Tibial artery (tissue), 4 donors: ENCODE results near the gene SUGP1.

Source experiments
- DNase-seq, 2 donors: peaks; one replicate each; pipeline ENCODE4 v3.0.0-alpha.2; 2019
- H3K27ac ChIP-seq, 2 donors: fragments of 200-600 bp; sonication (generic) in 1 of 2; 1 replicate in 1 of 2; 2 replicates in 1 of 2; pipeline ENCODE4 v1.5.1; 2018 to 2019; ENCODE audit warnings: mild to moderate bottlenecking in 1 of 2
- H3K27me3 ChIP-seq, 2 donors: fragments of 200-600 bp; sonication (generic) in 1 of 2; one replicate each; pipeline versions ENCODE4 v1.5.1 to v1.6.0; 2016 to 2019
- H3K36me3 ChIP-seq, 3 donors: fragments of 200-600 bp; sonication (generic) in 2 of 3; one replicate each; pipeline ENCODE4 v1.5.1; 2016 to 2019; ENCODE audit warnings: mild to moderate bottlenecking in 2 of 3
- H3K4me1 ChIP-seq, 4 donors: fragments of 200-600 bp; sonication (generic) in 2 of 4; 1 replicate in 3 of 4; 2 replicates in 1 of 4; pipeline ENCODE4 v1.5.1; 2016 to 2019
- H3K4me3 ChIP-seq, 2 donors: fragments of 200-600 bp; sonication (generic) in 1 of 2; 1 replicate in 1 of 2; 2 replicates in 1 of 2; pipeline ENCODE4 v1.5.1; 2018 to 2019; ENCODE audit warnings: mild to moderate bottlenecking in 2 of 2
- H3K9me3 ChIP-seq, 3 donors: fragments of 200-600 bp; sonication (generic) in 1 of 3; one replicate each; pipeline ENCODE4 v1.5.1; 2016 to 2019
- intact Hi-C: fragments of 100-400 bp; cut with DNase I; formaldehyde crosslinking; loops from one replicate; pipeline ENCODE4 v1.15.0; 2023; ENCODE audit warnings: low total_unique reads
- TF ChIP-seq, protein P1 (sequence below), 2 experiments: fragments of 200-600 bp in 1 of 2; fragments of 450-650 bp in 1 of 2; IDR thresholded peaks; one replicate each; pipeline ENCODE4 v1.5.1; 2017 to 2019; ENCODE audit warnings: antibody characterized with exemption in 2 of 2, mild to moderate bottlenecking in 1 of 2, moderate library complexity in 1 of 2

The SUGP1 gene

GRCh38 chr19:19285686-19286085, 34.6 kb downstream of the SUGP1 start:
- Histone ChIP-seq H3K4me3 (no peak overlapping the region), H3K27me3 (no peaks in the 10 kb centered on the region), H3K9me3 (no peaks in the 10 kb centered on the region), H3K4me1 (no peaks in the 10 kb centered on the region), H3K36me3 (peaks cover 71 to 98% (median 82%) of the 10 kb centered on the region in 3 donors), H3K27ac (no peak overlapping the region)
- TF ChIP-seq, protein P1, sequence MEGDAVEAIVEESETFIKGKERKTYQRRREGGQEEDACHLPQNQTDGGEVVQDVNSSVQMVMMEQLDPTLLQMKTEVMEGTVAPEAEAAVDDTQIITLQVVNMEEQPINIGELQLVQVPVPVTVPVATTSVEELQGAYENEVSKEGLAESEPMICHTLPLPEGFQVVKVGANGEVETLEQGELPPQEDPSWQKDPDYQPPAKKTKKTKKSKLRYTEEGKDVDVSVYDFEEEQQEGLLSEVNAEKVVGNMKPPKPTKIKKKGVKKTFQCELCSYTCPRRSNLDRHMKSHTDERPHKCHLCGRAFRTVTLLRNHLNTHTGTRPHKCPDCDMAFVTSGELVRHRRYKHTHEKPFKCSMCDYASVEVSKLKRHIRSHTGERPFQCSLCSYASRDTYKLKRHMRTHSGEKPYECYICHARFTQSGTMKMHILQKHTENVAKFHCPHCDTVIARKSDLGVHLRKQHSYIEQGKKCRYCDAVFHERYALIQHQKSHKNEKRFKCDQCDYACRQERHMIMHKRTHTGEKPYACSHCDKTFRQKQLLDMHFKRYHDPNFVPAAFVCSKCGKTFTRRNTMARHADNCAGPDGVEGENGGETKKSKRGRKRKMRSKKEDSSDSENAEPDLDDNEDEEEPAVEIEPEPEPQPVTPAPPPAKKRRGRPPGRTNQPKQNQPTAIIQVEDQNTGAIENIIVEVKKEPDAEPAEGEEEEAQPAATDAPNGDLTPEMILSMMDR (IDR thresholded peaks at IDR 0.05) = no peak
- intact Hi-C loops = no loop called here
- DNase-seq = no peak

GRCh38 chr19:19280561-19280960, 39.7 kb downstream of the SUGP1 start:
- no peaks in the 10 kb centered on the region for H3K9me3 ChIP-seq
- intact Hi-C loops = no loop called here
- no peak for DNase-seq
- H3K36me3 ChIP-seq = peaks cover 82 to 98% (median 91%) of the 10 kb centered on the region in 3 donors
- no peak overlapping the region for H3K4me3 ChIP-seq
- no peaks in the 10 kb centered on the region for H3K27me3 ChIP-seq
- TF ChIP-seq, protein P1 (IDR thresholded peaks at IDR 0.05) = no peak
- H3K4me1 ChIP-seq = no peaks in the 10 kb centered on the region
- H3K27ac ChIP-seq = no peak overlapping the region

GRCh38 chr19:19279853-19280252, 40.5 kb downstream of the SUGP1 start:
- Histone ChIP-seq H3K27me3 (no peaks in the 10 kb centered on the region), H3K27ac (no peak overlapping the region), H3K4me1 (no peaks in the 10 kb centered on the region), H3K4me3 (no peak overlapping the region), H3K36me3 (peaks cover 79 to 98% (median 87%) of the 10 kb centered on the region in 3 donors), H3K9me3 (no peaks in the 10 kb centered on the region)
- intact Hi-C loops = no loop called here
- DNase-seq = no peak
- TF ChIP-seq, protein P1 (IDR thresholded peaks at IDR 0.05) = no peak

DNA sequence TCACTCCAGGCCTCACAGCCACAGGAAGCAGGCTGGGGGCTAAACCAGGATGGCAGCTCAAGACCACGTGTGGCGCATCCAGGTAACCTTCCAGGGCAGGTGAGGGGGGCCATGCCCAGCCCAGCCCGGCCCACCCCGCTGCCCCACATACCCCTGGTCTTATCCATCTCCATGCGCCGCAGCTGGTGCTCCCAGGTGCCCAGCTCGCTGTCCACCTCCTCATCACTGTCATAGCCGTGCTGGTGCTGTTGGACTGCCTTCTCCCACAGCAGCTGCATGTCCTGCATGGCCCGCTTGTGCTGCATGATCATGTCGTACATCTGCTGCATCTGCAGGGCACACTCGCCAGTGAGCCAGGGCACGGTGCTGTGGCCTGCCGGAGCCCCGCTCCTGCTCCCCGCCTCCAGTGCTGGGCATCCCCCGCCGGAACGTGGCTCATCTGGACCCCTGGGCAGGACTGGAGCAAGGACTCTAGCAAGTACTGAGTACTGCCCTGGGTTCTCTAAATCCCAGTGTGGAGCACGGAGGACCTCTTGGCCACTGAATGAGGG, 41.2 kb downstream of the SUGP1 start:
- no peak for DNase-seq
- no peaks in the 10 kb centered on the region for H3K4me1 ChIP-seq
- H3K27me3 ChIP-seq = no peaks in the 10 kb centered on the region
- H3K9me3 ChIP-seq = no peaks in the 10 kb centered on the region
- H3K4me3 ChIP-seq = no peak overlapping the region
- no peak overlapping the region for H3K27ac ChIP-seq
- peaks cover 78 to 94% (median 82%) of the 10 kb centered on the region in 3 donors for H3K36me3 ChIP-seq
- intact Hi-C loops = no loop called here
- TF ChIP-seq, protein P1 (IDR thresholded peaks at IDR 0.05) = no peak

GRCh38 chr19:19278315-19278714, 42.0 kb downstream of the SUGP1 start:
- intact Hi-C loops = no loop called here
- H3K4me3 ChIP-seq = no peak overlapping the region
- H3K4me1 ChIP-seq = peaks cover 0 to 6% (median 4%) of the 10 kb centered on the region in 4 donors
- H3K27ac ChIP-seq = no peak overlapping the region
- no peaks in the 10 kb centered on the region for H3K9me3 ChIP-seq
- TF ChIP-seq, protein P1 (IDR thresholded peaks at IDR 0.05) = no peak
- no peak for DNase-seq
- peaks cover 0 to 5% of the 10 kb centered on the region in 2 donors for H3K27me3 ChIP-seq
- H3K36me3 ChIP-seq = peaks cover 69 to 86% (median 76%) of the 10 kb centered on the region in 3 donors

DNA sequence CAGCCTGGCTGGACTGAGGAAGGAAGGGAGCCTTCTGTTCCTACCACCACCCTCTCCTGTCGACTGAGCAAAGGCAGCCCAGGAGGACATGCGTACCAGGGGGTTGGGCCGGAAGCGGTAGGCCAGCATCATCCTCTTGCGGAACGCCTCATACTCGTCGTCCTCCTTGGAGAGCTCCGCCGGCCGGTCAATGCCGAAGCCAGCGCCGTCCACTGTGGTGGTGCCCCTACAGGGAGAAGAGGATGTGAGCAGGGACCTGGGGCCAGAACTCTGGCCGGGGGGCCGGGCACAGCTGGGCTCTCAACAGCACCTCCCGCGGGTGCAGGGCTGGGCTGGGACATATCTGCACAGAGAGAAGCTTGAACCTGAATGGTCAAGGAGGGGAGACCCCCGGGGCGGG, 43.5 kb downstream of the SUGP1 start:
- H3K27ac ChIP-seq = no peak overlapping the region
- H3K4me3 ChIP-seq = no peak overlapping the region
- intact Hi-C loops = no loop called here
- H3K27me3 ChIP-seq = peaks cover 0 to 10% of the 10 kb centered on the region in 2 donors
- H3K36me3 ChIP-seq = peaks cover 58 to 73% (median 67%) of the 10 kb centered on the region in 3 donors
- no peak for DNase-seq
- TF ChIP-seq, protein P1 (IDR thresholded peaks at IDR 0.05) = no peak
- no peaks in the 10 kb centered on the region for H3K9me3 ChIP-seq
- H3K4me1 ChIP-seq = peaks cover 0 to 13% (median 9%) of the 10 kb centered on the region in 4 donors
